ENCODE results near the gene CRK.

GRCh38 chr17:1414001-1414574, 41.9 kb downstream of the CRK start:
- TF ChIP-seq SP1 (IDR thresholded peaks at IDR 0.05): no peak
- TF ChIP-seq PKNOX1 (IDR thresholded peaks at IDR 0.05): no peak
- no peak for TF ChIP-seq BHLHE40 (IDR thresholded peaks at IDR 0.05; ENCODE audit: borderline replicate concordance)
- TF ChIP-seq SUZ12 (IDR thresholded peaks at IDR 0.05): no peak
- no peak for TF ChIP-seq FOXM1 (IDR thresholded peaks at IDR 0.05; ENCODE audit: borderline replicate concordance)
- TF ChIP-seq L3MBTL2 (conservative IDR thresholded peaks at IDR 0.05): no peak
- no peak for TF ChIP-seq FOXA1 (IDR thresholded peaks at IDR 0.05)
- no peak for TF ChIP-seq TARDBP (IDR thresholded peaks at IDR 0.05)
- no peak for TF ChIP-seq CTBP1 (IDR thresholded peaks at IDR 0.05; ENCODE audit: borderline replicate concordance)

All from HEK293T (cell line).